HG03342 (cell line): ENCODE data around the gene GAK.

ENCODE experiments used
- ATAC-seq: cut with Tn5 transposase; IDR thresholded peaks from one replicate; pipeline ENCODE4 v1.9.1; 2021; ENCODE audit warnings: mild to moderate bottlenecking, moderate library complexity; ENCODE audit not compliant: unreplicated experiment

The GAK gene

GRCh38 chr4:964346-965025 is 32.4 kb upstream of the GAK start:
- ATAC-seq = no peak

GRCh38 chr4:963276-964225 is 31.4 kb upstream of the GAK start:
- ATAC-seq = no peak

- ATAC-seq = no peak
Observed at GRCh38 chr4:962231-963208, 30.4 kb upstream of the GAK start.

DNA sequence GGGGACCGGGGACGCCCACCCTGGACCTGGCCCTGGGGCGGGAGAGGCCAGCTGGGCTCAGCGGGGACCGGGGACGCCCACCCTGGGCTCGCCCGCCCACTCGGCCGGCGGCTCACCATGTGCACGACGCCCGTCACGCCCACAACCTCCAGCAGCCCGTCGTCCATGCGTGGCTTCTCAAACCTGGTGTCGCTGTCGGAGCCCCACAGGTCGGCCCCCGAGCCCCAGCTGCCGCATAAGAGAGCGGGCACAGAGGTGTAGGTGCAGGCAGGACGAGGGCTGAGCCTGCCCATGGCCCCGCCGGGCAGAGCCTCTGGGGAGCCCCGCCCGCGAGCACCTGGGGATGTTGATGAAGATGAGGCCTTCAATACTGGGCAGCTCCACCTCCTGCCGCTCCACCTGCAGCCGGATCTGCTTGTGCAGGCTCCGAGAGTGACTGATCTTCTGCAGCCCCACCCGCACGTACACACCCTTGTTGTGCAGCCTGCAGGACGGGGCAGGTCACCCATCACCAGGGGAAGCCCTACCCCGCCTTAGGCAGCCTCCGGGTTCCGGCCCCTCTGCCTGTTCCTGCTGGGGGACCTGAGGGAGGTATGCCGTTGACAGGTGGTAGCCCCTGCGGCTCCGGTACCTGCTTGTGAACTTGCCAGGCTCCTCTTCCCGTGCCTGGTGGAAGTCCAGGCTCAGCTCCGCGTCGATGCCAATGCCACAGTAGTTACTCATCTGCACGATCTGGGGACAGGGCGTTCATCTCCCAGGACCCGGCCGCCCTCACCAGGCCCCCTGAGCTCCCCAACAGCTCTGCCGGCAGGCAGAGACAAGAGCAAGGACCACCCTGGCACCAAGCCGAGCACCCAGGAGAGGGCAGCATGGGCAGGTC is 29.5 kb upstream of the GAK start:
- no peak for ATAC-seq

DNA sequence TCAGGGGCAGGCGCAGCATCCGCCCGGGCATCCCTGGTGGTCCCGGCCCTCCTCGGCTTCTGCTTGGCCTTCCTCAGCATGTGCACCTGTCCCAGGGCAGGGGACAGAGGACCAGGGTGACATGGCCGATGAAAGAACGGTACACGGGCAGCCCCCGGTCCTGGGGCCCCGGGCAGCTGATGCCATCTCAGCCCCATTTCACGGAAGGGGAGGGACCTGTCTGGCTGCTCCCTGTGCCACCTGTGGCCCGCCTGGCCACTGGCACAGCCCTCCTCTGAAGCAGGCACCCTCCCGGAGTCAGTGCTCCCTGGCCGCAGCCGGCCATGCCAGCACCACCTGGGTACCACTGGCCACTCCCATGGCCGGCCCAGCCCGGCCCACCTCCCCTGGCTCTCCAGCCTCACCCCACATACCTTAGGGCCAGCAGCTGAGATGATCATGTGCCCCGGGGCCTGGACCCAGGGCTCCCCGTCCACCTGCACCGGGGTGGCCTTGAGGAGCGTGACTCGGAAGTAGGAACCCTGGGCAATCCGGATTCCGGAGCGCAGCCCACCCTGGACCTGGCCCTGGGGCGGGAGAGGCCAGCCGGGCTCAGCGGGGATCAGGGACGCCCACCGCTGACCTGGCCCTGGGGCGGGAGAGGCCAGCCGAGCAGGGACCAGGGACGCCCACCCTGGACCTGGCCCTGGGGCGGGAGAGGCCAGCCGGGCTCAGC is 28.7 kb upstream of the GAK start:
- ATAC-seq = no peak

GRCh38 chr4:960140-960635 is 28.1 kb upstream of the GAK start:
- no peak for ATAC-seq

DNA sequence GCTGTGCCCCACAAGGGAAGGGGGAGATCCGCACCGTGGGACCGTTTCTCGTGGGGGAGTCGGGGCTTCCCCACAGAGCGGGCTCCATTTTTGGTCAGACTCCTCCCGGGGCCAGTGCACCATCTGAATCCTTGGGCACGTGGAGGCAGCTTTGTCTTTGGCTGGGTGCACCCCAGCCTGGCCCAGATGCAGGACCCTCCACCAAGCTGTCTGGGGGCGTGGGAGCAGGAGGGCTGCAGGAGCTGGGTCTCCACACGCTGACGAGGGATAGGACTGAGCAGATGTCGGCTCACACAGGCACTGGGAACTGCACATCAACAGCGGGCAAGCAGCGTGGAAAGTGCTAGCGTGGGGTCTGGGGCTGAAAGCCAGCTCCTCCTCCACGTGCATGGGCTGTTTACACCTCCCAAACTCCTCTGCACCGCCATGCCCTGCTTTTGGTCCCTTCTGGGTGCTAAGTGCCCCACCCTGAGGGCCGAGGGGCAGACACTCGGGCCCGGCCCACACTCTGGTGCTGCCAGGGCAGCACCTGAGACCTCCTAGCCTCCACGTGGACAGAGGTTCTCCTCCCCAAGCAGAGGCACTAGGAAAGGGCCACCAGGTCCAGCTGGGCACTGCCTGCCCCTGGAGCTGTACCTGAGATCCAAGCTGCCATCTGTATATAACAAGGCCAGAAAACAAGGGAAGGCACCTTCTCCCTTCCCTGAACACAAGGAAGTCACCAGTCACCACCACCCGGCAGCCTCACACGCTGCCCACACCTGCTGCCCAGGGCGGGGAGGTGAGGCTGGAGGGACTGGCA is 27.4 kb upstream of the GAK start:
- ATAC-seq = no peak

GRCh38 chr4:958696-959337 is 26.7 kb upstream of the GAK start:
- ATAC-seq = no peak

DNA sequence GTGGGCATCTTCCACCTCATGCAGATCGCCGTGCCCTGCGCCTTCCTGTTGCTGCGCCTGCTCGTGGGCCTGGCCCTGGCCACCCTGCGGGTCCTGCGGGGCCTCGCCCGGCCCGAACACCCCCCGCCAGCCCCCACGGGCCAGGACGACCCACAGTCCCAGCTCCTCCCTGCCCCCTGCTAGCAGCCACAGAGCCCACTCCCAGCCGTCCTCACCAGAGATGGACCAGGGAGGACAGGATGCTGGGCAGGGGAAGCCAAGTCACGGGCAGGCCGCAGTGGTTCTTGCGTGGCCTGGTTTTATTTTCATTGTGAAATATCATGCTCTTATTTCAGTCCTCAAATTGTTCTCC is 26.2 kb upstream of the GAK start:
- ATAC-seq = no peak

DNA sequence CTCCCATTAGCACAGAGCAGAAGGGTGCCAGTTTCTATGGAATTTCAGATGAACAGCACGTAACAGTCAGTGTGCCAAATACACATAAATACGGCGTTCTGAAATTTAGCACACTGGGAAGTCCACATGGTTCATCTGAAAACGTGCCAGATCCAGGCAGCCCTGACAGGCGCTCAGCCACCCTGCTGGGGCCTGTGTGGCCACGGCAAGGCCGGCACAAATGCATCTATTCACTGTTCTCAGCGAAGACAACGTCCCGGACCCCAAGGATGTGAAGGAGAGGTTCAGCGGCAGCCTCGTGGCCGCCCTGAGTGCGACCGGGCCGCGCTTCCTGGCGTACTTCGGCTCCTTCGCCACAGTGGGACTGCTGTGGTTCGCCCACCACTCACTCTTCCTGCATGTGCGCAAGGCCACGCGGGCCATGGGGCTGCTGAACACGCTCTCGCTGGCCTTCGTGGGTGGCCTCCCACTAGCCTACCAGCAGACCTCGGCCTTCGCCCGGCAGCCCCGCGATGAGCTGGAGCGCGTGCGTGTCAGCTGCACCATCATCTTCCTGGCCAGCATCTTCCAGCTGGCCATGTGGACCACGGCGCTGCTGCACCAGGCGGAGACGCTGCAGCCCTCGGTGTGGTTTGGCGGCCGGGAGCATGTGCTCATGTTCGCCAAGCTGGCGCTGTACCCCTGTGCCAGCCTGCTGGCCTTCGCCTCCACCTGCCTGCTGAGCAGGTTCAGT is 25.6 kb upstream of the GAK start:
- no peak for ATAC-seq

DNA sequence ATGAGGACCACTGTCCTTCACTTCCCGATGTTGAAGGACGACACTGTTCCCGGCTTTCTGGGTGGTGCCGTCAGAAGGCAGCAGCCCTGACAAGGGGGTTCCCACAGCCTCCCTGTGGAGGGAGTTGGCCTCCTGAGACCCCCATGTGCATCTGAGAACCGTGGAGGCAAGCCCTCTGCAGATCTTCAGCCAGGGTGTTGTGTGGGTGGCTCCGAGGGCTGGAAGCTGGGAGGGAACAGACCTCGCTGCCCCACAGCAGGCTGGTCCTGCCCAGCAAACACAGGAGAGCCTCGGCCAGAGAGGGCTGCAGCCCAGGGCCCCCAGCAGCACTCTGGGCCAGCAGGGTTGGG is 25.1 kb upstream of the GAK start:
- ATAC-seq = no peak

DNA sequence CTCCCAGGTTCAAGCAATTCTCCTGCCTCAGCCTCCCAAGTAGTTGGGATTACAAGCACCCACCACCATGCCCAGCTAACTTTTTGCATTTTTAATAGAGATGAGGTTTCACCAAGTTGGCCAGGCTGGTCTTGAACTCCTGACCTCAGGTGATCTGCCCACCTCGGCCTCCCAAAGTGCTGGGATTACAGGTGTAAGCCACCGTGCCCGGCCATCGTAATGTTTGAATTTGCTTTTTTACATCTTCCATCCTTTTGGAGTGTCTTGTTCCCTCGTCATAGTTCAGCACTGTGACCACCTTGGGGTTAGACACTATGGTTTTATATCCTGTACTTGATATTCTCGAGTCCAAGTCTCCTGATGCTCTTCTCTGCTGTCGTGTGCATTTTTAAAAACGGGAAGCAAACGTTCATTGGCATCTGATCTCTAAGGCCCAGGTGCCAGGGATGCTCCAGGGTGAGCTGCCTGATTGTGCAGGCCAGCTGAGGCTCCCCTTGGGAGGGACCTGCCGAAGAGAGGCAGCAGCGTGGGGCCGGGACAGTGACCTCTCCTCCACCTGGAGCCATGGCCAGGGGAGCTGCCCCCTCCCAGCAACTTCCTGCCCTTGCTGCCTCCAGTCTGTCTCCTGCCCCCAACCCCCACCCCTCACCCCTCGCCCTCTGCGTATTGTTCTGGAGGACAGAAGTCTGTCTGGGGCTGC is 24.6 kb upstream of the GAK start:
- ATAC-seq = no peak

DNA sequence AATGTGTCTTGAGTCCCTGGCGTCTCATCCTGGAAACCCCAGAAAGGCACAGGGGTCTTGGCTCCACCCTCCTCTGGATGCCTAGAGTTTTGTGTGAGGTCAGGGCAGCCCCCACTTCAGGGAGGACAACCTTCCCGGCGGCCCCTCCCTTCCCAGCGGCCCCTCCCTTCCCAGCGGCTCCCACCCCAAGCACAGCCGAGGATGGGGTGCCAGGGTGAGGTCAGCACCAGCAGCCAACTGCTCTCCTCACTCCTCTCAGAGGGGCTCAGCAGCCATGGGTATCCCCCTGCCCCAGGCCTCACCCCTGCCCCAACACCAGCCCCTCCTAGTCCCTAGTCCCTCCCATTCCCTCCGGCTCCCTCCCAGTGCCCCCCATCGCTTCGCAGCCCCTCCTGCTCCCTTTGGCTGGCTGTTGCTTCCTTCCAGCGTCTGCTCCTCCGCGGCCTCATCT is 23.8 kb upstream of the GAK start:
- ATAC-seq = no peak

GRCh38 chr4:955161-955921 is 23.2 kb upstream of the GAK start:
- no peak for ATAC-seq

DNA sequence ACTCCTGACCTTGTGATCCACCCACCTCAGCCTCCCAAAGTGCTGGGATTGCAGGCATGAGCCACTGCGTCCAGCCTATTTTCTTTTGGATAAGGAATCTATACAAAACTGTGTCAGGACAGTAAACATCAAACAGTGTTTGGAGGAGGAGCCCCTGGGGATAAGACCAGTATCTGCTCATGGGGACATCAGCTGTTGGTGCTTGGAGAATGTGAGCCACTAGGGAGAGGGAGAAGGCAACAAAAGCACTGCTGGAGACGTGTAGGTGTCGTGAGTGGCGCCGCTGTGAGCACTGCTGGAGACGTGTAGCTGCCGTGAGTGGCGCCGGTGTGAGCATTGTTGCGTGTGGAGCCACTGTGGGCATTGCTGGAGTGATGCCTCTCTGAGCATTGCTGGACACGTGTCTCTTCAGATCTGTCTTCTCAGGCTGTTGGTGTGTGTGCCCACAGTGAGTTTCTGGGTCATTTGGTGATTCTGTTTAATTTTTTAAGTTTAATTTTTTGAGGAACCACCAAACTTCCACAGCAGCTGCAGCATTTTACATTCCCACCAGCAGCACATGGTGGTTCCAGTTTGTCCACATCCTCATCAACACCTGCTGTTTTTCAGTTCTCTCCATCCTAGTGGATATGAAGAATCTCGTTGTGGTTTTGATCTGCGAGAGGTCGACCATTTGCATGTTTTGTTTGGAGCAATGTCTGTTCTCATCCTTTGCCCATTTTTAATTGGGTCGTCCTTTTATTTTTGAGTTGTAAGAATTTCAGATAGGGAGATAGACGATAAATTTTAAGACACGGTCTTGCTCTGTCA is 22.3 kb upstream of the GAK start:
- no peak for ATAC-seq
